SK-N-MC (cell line): Measurements from ENCODE around the gene SLC9A3.

Experiments used
- EZH2 ChIP-seq: fragments of 200-600 bp; sonication (generic); IDR thresholded peaks from one replicate; pipeline ENCODE4 v1.6.1; 2017; ENCODE audit warnings: antibody characterized with exemption
- POLR2AphosphoS5 ChIP-seq: IDR thresholded peaks from 2 replicates; pipeline ENCODE4 v1.6.1; 2012; ENCODE audit warnings: mild to moderate bottlenecking, low read depth, low read length, borderline replicate concordance

GRCh38 chr5:522116-522515, 2.1 kb downstream of the SLC9A3 start:
- TF ChIP-seq EZH2 (no peak), POLR2AphosphoS5 (no peak)
